SK-N-SH (cell line): ENCODE data around the gene BOC. TPM values are rescaled to one million over a fixed set of nuclear protein-coding genes. Genes with fewer than 3 reads are reported as not detected.

Experiments
- CTCF ChIA-PET: fragments of 300-600, 350-600 bp; formaldehyde crosslinking; extraction: SDS; loops from one replicate; lab custom pipeline; 2021; lab: Yijun Ruan, JAX
- POLR2A ChIA-PET: fragments of 350-600 bp; sonication (Branson Sonifier 250); formaldehyde crosslinking; extraction: SDS; loops from one replicate; lab custom pipeline; 2020; ENCODE audit warnings: antibody characterized with exemption, inconsistent platforms; lab: Yijun Ruan, JAX
- DNase-seq: peaks from one replicate; pipeline ENCODE4 v3.0.0; 2012
- H2AFZ ChIP-seq: fragments of 200-600 bp; sonication (generic); 2 replicates; pipeline ENCODE4 v1.8.1; 2016; ENCODE audit warnings: antibody characterized with exemption, mild to moderate bottlenecking, low read depth
- H3F3A ChIP-seq: fragments of 200-600 bp; sonication (generic); replicated peaks from 2 replicates; pipeline ENCODE3; 2016; ENCODE audit warnings: antibody characterized with exemption, mild to moderate bottlenecking; ENCODE audit not compliant: insufficient read depth
- H3K27ac ChIP-seq, 2 experiments: fragments of 200-500 bp in 1 of 2; fragments of 200-600 bp in 1 of 2; sonication (Bioruptor generic) in 1 of 2; sonication (generic), shearing (Covaris generic) in 1 of 2; 2 replicates each; pipeline versions ENCODE4 v1.5.1 to v1.6.1; 2014 to 2016; ENCODE audit warnings: low read depth in 2 of 2, inconsistent platforms in 1 of 2, low read length in 1 of 2, mild to moderate bottlenecking in 1 of 2, mixed read lengths in 1 of 2
- H3K27me3 ChIP-seq: fragments of 200-600 bp; sonication (generic), shearing (Covaris generic); 2 replicates; pipeline ENCODE4 v1.6.1; 2016; ENCODE audit warnings: mixed run types; ENCODE audit not compliant: insufficient read depth
- H3K36me3 ChIP-seq, 2 experiments: fragments of 200-500 bp in 1 of 2; fragments of 200-600 bp in 1 of 2; sonication (Bioruptor generic) in 1 of 2; sonication (generic) in 1 of 2; replicated peaks in 1 of 2; 2 replicates each; pipeline versions ENCODE3 to v1.5.1; 2014 to 2016; ENCODE audit warnings: low read length in 1 of 2, mild to moderate bottlenecking in 1 of 2; ENCODE audit not compliant: insufficient read depth in 2 of 2, control insufficient read depth in 1 of 2
- H3K4me1 ChIP-seq, 2 experiments: fragments of 200-500 bp in 1 of 2; fragments of 200-600 bp in 1 of 2; sonication (Bioruptor generic) in 1 of 2; sonication (generic), shearing (Covaris generic) in 1 of 2; 2 replicates each; pipeline versions ENCODE4 v1.5.1 to v1.6.1; 2014 to 2016; ENCODE audit warnings: low read depth in 1 of 2, low read length in 1 of 2, mixed run types in 1 of 2; ENCODE audit not compliant: insufficient read depth in 2 of 2, control insufficient read depth in 1 of 2
- H3K4me2 ChIP-seq: fragments of 200-600 bp; sonication (generic), shearing (Covaris generic); 2 replicates; pipeline ENCODE4 v1.6.1; 2017; ENCODE audit warnings: mixed run types
- H3K4me3 ChIP-seq, 2 experiments: fragments of 200-500 bp in 1 of 2; fragments of 200-600 bp in 1 of 2; sonication (Bioruptor generic) in 1 of 2; sonication (generic), shearing (Covaris generic) in 1 of 2; 2 replicates each; pipeline versions ENCODE4 v1.5.1 to v1.8.1; 2014 to 2016; ENCODE audit warnings: low read depth in 2 of 2, inconsistent platforms in 1 of 2, low read length in 1 of 2, mild to moderate bottlenecking in 1 of 2, mixed read lengths in 1 of 2, moderate library complexity in 1 of 2
- H3K79me2 ChIP-seq: fragments of 200-600 bp; sonication (generic); 2 replicates; pipeline ENCODE4 v1.8.1; 2017; ENCODE audit warnings: mild to moderate bottlenecking; ENCODE audit not compliant: insufficient read depth
- H3K9ac ChIP-seq: fragments of 200-600 bp; sonication (generic); 2 replicates; pipeline ENCODE4 v1.6.1; 2017; ENCODE audit warnings: mixed run types
- H3K9me2 ChIP-seq: fragments of 200-600 bp; sonication (generic); 2 replicates; pipeline ENCODE4 v1.6.1; 2017; ENCODE audit warnings: mixed run types
- H3K9me3 ChIP-seq: fragments of 200-600 bp; sonication (generic); 2 replicates; pipeline ENCODE4 v1.6.1; 2017; ENCODE audit warnings: mixed run types, mild to moderate bottlenecking, moderate library complexity
- H4K20me1 ChIP-seq: fragments of 200-600 bp; sonication (generic); 2 replicates; pipeline ENCODE4 v1.6.1; 2017; ENCODE audit warnings: mild to moderate bottlenecking, mixed run types; ENCODE audit not compliant: insufficient read depth
- CHD2 ChIP-seq: fragments of 150-350 bp; IDR thresholded peaks from 2 replicates; pipeline ENCODE4 v1.6.1; 2018; ENCODE audit warnings: low read length; ENCODE audit not compliant: partially characterized antibody
- ELF1 ChIP-seq: IDR thresholded peaks from 2 replicates; pipeline ENCODE4 v1.4.0; 2012
- EZH2phosphoT487 ChIP-seq: fragments of 200-600 bp; sonication (generic); IDR thresholded peaks from 2 replicates; pipeline ENCODE4 v1.6.1; 2017; ENCODE audit warnings: low read depth, mixed run types, mild to moderate bottlenecking, antibody characterized with exemption, moderate library complexity, borderline replicate concordance
- FOSL2 ChIP-seq: IDR thresholded peaks from 2 replicates; pipeline ENCODE4 v1.4.0; 2012; ENCODE audit warnings: low read depth, mild to moderate bottlenecking, moderate library complexity, borderline replicate concordance
- GABPA ChIP-seq: IDR thresholded peaks from 2 replicates; pipeline ENCODE4 v1.4.0; 2012; ENCODE audit warnings: low read depth, mild to moderate bottlenecking
- GATA2 ChIP-seq: sonication (generic); formaldehyde crosslinking; IDR thresholded peaks from 2 replicates; pipeline ENCODE4 v1.5.0; 2020; ENCODE audit warnings: mild to moderate bottlenecking, missing genetic modification reagents
- IRF3 ChIP-seq: fragments of 150-350 bp; IDR thresholded peaks from 2 replicates; pipeline ENCODE4 v1.6.1; 2016; ENCODE audit warnings: mild to moderate bottlenecking, low read depth, low read length
- MEF2A ChIP-seq: IDR thresholded peaks from 2 replicates; pipeline ENCODE4 v1.4.0; 2012; ENCODE audit warnings: low read depth, borderline replicate concordance
- NFIC ChIP-seq: IDR thresholded peaks from 2 replicates; pipeline ENCODE4 v1.4.0; 2012; ENCODE audit warnings: borderline replicate concordance
- NRF1 ChIP-seq: IDR thresholded peaks from 2 replicates; pipeline ENCODE4 v1.6.1; 2012; ENCODE audit warnings: low read depth, mild to moderate bottlenecking, low read length
- RAD21 ChIP-seq: IDR thresholded peaks from 2 replicates; pipeline ENCODE4 v1.6.1; 2012; ENCODE audit warnings: mild to moderate bottlenecking, low read length
- RCOR1 ChIP-seq: fragments of 150-350 bp; IDR thresholded peaks from 2 replicates; pipeline ENCODE4 v1.6.1; 2017; ENCODE audit warnings: antibody characterized with exemption, low read length
- RFX5 ChIP-seq: IDR thresholded peaks from 2 replicates; pipeline ENCODE4 v1.6.1; 2012; ENCODE audit warnings: mild to moderate bottlenecking, improper control_type of control experiment, low read length
- RXRA ChIP-seq: IDR thresholded peaks from 2 replicates; pipeline ENCODE4 v1.4.0; 2012; ENCODE audit warnings: low read depth, mild to moderate bottlenecking, borderline replicate concordance
- SMC3 ChIP-seq: IDR thresholded peaks from 2 replicates; pipeline ENCODE4 v1.6.1; 2012; ENCODE audit warnings: low read depth, low read length, improper control_type of control experiment
- TCF12 ChIP-seq: IDR thresholded peaks from 2 replicates; pipeline ENCODE4 v1.4.0; 2012
- TEAD4 ChIP-seq: IDR thresholded peaks from 2 replicates; pipeline ENCODE4 v1.4.0; 2012; ENCODE audit warnings: mild to moderate bottlenecking, borderline replicate concordance; ENCODE audit not compliant: insufficient read depth
- YY1 ChIP-seq: IDR thresholded peaks from 2 replicates; pipeline ENCODE4 v1.4.0; 2012; ENCODE audit warnings: low read depth, mild to moderate bottlenecking
- ZBTB33 ChIP-seq: IDR thresholded peaks from 2 replicates; pipeline ENCODE4 v1.4.0; 2012; ENCODE audit warnings: low read depth, borderline replicate concordance
- WGBS: methylation state at CpG from one replicate; pipeline ENCODE4 v1.1.6; 2017; ENCODE audit warnings: low lambda C conversion rate; 5-methylcytosine and 5-hydroxymethylcytosine counted together
- polyA plus RNA-seq, 3 experiments: library from polyadenylated mRNA; depleted of rRNA; stranded (reverse); fragments of >200 nt; gene quantifications; 2 replicates each; pipeline ENCODE4 v1.2.3, GENCODE V29; 2012

BOC gene
- polyA plus RNA-seq, 1 of the 3 experiments (the other 2 are of a cell fraction), result 6.6 TPM

DNA sequence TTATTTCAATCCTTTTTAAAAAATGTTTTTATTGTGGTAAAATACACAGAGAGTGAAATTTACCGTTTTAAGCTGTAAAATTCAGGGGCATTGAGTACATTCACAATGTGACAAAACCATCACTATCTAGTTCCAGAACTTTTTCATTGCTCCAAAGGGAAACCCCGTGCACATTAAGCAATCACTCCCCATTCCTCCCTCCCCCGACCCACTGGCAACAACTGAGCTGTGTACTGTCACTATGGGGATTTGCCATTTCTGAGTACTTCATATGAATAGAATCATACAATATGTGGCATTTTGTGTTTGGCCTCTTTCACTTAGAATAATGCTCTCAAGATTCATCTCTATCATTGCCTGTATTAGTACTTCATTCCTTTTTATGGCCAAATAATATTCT, 45.5 kb upstream of the BOC start:
- no peak overlapping the region for H3K4me3 ChIP-seq
- ChIA-PET CTCF (interaction anchor here (1.4 to 2.6 kb wide), 4 partner anchors 18 to 123 kb away, joined by 3 to 13 read pairs (median 8); no protein-coding TSS in a partner anchor), POLR2A (interaction anchor here (0.7 to 3.3 kb wide), 2 partner anchors 18 to 109 kb away, joined by 4 to 18 read pairs; no protein-coding TSS in a partner anchor)
- no peaks in the 10 kb centered on the region for H3K27me3 ChIP-seq
- no peak for DNase-seq
- H4K20me1 ChIP-seq, result no peaks in the 10 kb centered on the region
- H3K9ac ChIP-seq, result no peak overlapping the region
- peaks cover 12 to 61% of the 10 kb centered on the region in 2 experiments; a peak in 3 of 4 replicates for H3K4me1 ChIP-seq
- H3K27ac ChIP-seq, result peak overlapping the region in 1 of 2 experiments; percentile 95; a peak in 2 of 4 replicates
- H3K9me3 ChIP-seq, result no peaks in the 10 kb centered on the region
- H3K79me2 ChIP-seq, result no peaks in the 10 kb centered on the region
- H2AFZ ChIP-seq, result no peak overlapping the region; the same call in 1 of the 2 replicates
- no peak overlapping the region for H3K4me2 ChIP-seq
- 87% methylated on average over 3 of the region's 3 CpGs for WGBS
- H3K9me2 ChIP-seq, result no peaks in the 10 kb centered on the region
- no peak for TF ChIP-seq YY1
- TF ChIP-seq GATA2 (CRISPR knock-in tag), result no peak
- TF ChIP-seq RXRA, result no peak
- TF ChIP-seq EZH2phosphoT487, result no peak
- no peak for TF ChIP-seq RAD21
- no peak for TF ChIP-seq NRF1
- no peak for TF ChIP-seq SMC3
- TF ChIP-seq MEF2A, result no peak
- TF ChIP-seq RCOR1, result no peak
- no peak for TF ChIP-seq CHD2
- no peak for TF ChIP-seq TCF12
- no peak for TF ChIP-seq TEAD4
- no peak for TF ChIP-seq GABPA
- TF ChIP-seq ELF1, result no peak
- TF ChIP-seq ZBTB33, result no peak
- TF ChIP-seq IRF3, result no peak
- no peak for TF ChIP-seq NFIC
- TF ChIP-seq FOSL2, result no peak
- TF ChIP-seq RFX5, result no peak
- TF ChIP-seq, all 33 proteins: peak for 0
- H3F3A ChIP-seq, result peaks cover 5% of the 10 kb centered on the region
- H3K36me3 ChIP-seq, result no peaks in the 10 kb centered on the region
